Dedifferentiated amniotic fluid mesenchymal stem cell (primary cell): Measurements from ENCODE around the gene KLHDC3.

ENCODE experiments used
- DNase-seq: peaks from one replicate; pipeline ENCODE4 v3.0.0-alpha.2; 2016; ENCODE audit errors: extremely low spot score

KLHDC3 gene

DNA sequence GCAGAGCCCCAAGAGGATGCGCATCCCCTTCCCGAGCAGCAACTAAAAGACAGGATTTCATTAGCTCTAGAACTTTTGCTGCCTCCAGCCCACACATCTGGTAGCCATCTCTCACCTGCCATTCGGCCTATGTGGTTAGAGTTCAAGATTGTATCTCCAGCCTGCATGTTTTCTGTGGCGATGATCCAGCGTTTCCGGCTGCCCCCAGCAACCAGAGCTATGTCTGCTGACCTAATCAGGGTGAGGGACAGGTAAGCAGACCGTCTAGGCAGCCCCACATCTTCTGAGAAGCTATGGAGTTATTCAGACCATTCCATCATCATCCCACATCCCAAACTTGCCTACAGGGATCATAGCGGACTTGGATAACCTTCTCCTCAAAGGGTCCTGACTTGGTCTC, 41.9 kb downstream of the KLHDC3 start:
- DNase-seq: no peak

DNA sequence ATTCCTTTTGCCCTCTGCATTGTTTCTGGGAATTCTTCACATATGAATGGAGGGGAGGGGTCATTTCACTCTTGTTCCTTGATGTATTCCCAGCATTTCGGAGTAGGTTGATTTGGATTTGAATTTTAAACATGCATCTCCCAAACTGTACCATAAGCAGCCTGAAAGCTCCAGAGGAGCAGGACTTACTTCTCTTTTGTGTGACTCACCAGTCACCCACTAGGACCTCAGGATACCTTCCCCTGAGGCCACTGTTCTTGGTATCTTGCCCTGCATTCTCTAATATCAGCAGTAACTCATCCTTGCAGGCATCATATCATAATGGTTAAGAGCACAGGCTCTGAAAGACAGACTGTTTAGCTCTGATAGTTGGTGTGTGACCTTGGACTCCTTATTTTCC, 44.5 kb downstream of the KLHDC3 start:
- DNase-seq: no peak

DNA sequence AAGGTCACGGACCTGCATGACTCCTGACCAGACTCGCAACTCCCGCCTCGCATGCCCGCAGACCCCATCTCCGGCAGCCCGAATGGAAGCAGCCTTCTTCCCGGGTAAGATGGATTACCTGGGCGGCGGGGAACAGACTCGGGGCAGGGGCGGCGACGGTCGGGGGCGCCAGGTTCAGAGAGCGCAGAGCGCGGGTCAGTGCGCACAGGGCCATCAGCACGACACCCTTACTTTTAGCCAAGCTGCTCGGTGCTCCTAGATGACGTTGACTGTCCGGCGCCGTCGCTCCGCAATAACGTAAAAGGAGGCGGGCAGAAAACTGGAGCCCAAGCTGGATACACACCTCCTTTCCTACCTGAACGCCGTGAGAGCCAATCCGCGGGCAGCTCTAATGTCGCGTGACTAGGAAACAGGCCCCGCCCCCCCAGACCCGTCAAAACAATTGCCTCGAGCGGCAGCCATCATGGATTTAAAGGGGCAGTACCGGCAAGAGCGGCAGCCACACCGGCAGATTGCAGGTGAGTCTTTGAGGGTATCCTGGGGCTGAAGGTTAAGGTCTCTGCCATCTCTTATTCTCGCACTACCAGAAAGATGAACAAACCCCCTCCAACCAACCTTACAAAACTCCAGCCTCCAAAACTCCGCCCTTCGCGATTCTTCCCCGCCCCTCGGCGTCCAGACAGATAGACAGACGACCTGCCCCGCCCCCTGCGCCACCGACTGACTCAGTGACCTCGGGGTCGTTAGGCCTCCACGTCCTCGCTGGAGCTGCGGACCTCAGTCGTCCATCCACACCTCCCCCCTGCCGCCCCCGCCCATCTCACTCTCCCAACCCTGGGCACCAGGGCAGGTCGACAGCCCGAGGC, 45.4 kb downstream of the KLHDC3 start, which contains the start of the genes KLC4 and MRPL2:
KLC4 (plus strand) TSS at position 464 of the 866 bp plus-strand sequence. CDS start 1,705 bp downstream, outside the sequence.
MRPL2 (minus strand) TSS at position 267 of the 866 bp plus-strand sequence; CDS start at position 214, 53 bp downstream.
- peak; percentile 99 for DNase-seq

- no peak for DNase-seq
Measured at GRCh38 chr6:43060034-43060754, 46.1 kb downstream of the KLHDC3 start.

DNA sequence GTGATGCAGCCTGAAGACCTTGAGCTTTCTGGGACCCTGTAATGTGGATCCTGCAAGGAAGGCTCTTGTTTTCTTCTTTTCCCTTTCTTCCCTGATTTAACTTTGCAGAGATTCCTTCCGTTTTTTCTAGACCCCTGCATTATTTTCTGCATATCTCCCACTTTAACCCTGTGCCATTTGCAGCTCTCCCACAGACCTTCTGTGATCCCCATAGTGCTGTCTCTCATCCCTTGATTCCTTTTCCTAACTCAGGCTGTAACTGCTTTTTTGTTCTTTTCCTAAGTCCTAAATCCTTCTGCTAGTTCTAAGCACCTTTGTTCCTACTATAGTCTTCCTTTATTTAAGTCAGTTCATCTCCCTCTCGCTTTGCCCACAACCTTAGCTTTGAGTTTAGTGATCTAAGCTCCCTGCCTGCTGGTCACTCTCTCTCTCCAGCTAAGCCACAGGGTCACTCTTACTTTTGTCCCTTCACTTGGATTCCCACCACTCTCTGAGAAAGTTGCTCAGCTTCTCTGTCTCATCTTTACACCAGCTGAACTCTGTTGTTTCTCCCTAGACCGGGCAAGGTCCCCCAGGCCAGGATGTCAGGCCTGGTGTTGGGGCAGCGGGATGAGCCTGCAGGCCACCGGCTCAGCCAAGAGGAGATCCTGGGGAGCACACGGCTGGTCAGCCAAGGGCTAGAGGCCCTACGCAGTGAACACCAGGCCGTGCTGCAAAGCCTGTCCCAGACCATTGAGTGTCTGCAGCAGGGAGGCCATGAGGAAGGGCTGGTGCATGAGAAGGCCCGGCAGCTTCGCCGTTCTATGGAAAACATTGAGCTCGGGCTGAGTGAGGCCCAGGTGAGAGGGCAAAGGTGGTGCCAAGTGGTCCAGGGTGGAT, 46.9 kb downstream of the KLHDC3 start:
- DNase-seq: no peak

DNA sequence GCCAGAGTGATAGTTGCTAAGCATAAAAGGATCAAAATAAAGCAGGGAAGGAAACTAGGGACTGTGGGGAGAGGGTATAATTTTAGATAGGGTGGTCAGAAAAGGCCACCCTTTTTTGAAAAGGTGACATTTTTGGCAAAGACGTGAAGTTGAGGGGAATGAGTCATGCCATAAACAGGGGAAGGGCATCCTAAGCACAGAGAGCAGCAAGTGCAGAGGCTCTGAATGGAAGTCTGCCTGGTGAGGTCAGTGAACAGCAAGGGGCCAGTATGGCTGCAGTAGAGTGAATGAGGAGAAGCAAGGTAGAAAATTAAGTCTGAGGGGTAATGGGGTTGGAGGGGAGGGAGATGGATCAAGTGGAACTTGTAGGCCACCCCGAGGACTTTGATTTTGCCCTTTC, 47.8 kb downstream of the KLHDC3 start:
- no peak for DNase-seq

- no peak for DNase-seq
Measured at GRCh38 chr6:43062818-43063217, 48.8 kb downstream of the KLHDC3 start.

DNA sequence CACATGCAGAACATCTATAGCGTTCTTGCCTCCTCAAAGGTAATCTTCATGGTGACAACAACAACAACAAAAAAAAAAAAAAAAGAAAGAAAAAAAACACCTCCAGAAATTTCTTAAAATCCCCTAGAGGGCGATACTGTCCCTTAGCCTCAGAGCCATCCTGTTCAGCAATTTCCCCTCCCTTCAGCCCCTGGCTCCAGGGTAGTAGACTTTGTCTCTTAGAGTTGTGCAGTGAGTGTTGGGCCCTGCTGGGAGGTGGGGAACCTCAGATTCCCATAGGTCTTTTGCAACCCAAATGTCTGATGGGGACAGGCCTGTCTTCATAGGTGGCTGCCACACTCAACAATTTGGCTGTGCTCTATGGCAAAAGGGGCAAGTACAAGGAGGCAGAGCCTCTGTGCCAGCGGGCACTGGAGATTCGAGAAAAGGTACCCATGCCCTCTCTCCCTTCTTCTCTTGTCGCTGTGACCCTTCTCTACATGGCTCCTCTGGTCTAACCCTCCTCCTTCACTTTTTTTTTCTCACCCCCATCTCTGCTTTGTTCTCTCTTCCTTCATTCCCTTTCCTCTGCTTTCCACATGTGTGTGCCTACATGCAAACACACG, 56.1 kb downstream of the KLHDC3 start:
- peak; percentile 41 for DNase-seq
